GM12891 (cell line): Measurements from ENCODE around the gene DENND2C.
A peak's percentile ranks its signal among the peaks of the same experiment; 100 is the strongest.

ENCODE experiments used
- DNase-seq: peaks from one replicate; pipeline ENCODE4 v3.0.0; 2011; ENCODE audit warnings: low spot score; ENCODE audit not compliant: insufficient read length
- FAIRE-seq: peaks from 2 replicates; lab custom pipeline; 2011; peaks lifted over from hg19 to GRCh38; lab: Jason Lieb, UNC
- PAX5 ChIP-seq: IDR thresholded peaks from 2 replicates; pipeline ENCODE4 v1.6.1; 2011; ENCODE audit warnings: low read length, moderate library complexity, mild to moderate bottlenecking; ENCODE audit not compliant: insufficient read depth, severe bottlenecking
- POLR2A ChIP-seq: IDR thresholded peaks from 2 replicates; pipeline ENCODE4 v1.6.1; 2011; ENCODE audit warnings: low read depth, low read length, control low read depth
- POLR2AphosphoS5 ChIP-seq: IDR thresholded peaks from 2 replicates; pipeline ENCODE4 v1.6.1; 2011; ENCODE audit warnings: low read depth, low read length, control low read depth
- POU2F2 ChIP-seq: IDR thresholded peaks from 2 replicates; pipeline ENCODE4 v1.6.1; 2011; ENCODE audit warnings: low read depth, mild to moderate bottlenecking, control low read depth, low read length, moderate library complexity
- SPI1 ChIP-seq: IDR thresholded peaks from 2 replicates; pipeline ENCODE4 v1.6.1; 2011; ENCODE audit warnings: low read depth, low read length, control low read depth
- TAF1 ChIP-seq: IDR thresholded peaks from 2 replicates; pipeline ENCODE4 v1.6.1; 2011; ENCODE audit warnings: low read depth, low read length, control low read depth

DENND2C gene

GRCh38 chr1:114688526-114688925, 18.7 kb upstream of the DENND2C start:
- DNase-seq (no peak), FAIRE-seq (no peak)
- no peak for TF ChIP-seq POLR2AphosphoS5
- TF ChIP-seq SPI1, result no peak
- TF ChIP-seq PAX5, result no peak
- no peak for TF ChIP-seq POU2F2
- TF ChIP-seq TAF1, result no peak
- no peak for TF ChIP-seq POLR2A

- TF ChIP-seq POU2F2, result no peak
- TF ChIP-seq TAF1, result no peak
- no peak for TF ChIP-seq SPI1
- no peak for TF ChIP-seq PAX5
- no peak for TF ChIP-seq POLR2AphosphoS5
- DNase-seq, result no peak
These were observed 16.0 kb upstream of the DENND2C start for GRCh38 chr1:114685851-114686250.

GRCh38 chr1:114677691-114678090, 7.8 kb upstream of the DENND2C start:
- FAIRE-seq (no peak), DNase-seq (no peak)
- TF ChIP-seq POLR2AphosphoS5, result no peak

More at GRCh38 chr1:114685851-114686250, 16.0 kb upstream of the DENND2C start:
- no peak for FAIRE-seq

- no peak for FAIRE-seq
- TF ChIP-seq POU2F2, result no peak
- no peak for TF ChIP-seq POLR2A
- no peak for TF ChIP-seq SPI1
- no peak for TF ChIP-seq PAX5
- DNase-seq, result no peak
These were observed 6.3 kb upstream of the DENND2C start for GRCh38 chr1:114676115-114676514.

- no peak for DNase-seq
- no peak for FAIRE-seq
- TF ChIP-seq SPI1 (no peak), POLR2AphosphoS5 (no peak), TAF1 (no peak), POU2F2 (no peak), PAX5 (no peak), POLR2A (no peak)
These were observed 2.1 kb upstream of the DENND2C start for GRCh38 chr1:114671939-114672275.

GRCh38 chr1:114671011-114671938, 1.4 kb upstream of the DENND2C start:
- no peak for FAIRE-seq
- no peak for DNase-seq
- TF ChIP-seq POLR2A, result no peak
- no peak for TF ChIP-seq POLR2AphosphoS5
- no peak for TF ChIP-seq TAF1
- TF ChIP-seq PAX5, result no peak
- TF ChIP-seq SPI1, result no peak
- no peak for TF ChIP-seq POU2F2

GRCh38 chr1:114670083-114671010, 498 bp upstream of the DENND2C start:
- FAIRE-seq (peak; percentile 99), DNase-seq (peak; percentile 87)
- TF ChIP-seq POU2F2, result no peak
- no peak for TF ChIP-seq PAX5
- TF ChIP-seq SPI1, result no peak
- TF ChIP-seq TAF1, result no peak
- no peak for TF ChIP-seq POLR2A
- TF ChIP-seq POLR2AphosphoS5, result no peak

GRCh38 chr1:114668784-114669561, 876 bp downstream of the DENND2C start:
- TF ChIP-seq POLR2A, result no peak
- FAIRE-seq (peak; percentile 31), DNase-seq (no peak)

GRCh38 chr1:114668373-114668772, 1.5 kb downstream of the DENND2C start:
- no peak for FAIRE-seq
- DNase-seq, result no peak
- TF ChIP-seq POLR2A, result no peak
- TF ChIP-seq TAF1, result no peak

GRCh38 chr1:114666954-114667353, 2.9 kb downstream of the DENND2C start:
- no peak for TF ChIP-seq TAF1
- no peak for TF ChIP-seq POLR2AphosphoS5
- no peak for TF ChIP-seq PAX5
- TF ChIP-seq POU2F2, result no peak
- no peak for TF ChIP-seq SPI1
- TF ChIP-seq POLR2A, result no peak
- no peak for DNase-seq
- FAIRE-seq, result no peak

GRCh38 chr1:114660238-114660637, 9.6 kb downstream of the DENND2C start:
- no peak for TF ChIP-seq POU2F2
- TF ChIP-seq TAF1, result no peak
- TF ChIP-seq PAX5, result no peak
- no peak for TF ChIP-seq SPI1
- no peak for TF ChIP-seq POLR2AphosphoS5
- no peak for TF ChIP-seq POLR2A
- no peak for DNase-seq
- no peak for FAIRE-seq
